ENCODE data around the gene SCNN1A. TPM values are rescaled to one million over a fixed set of nuclear protein-coding genes. Genes with fewer than 3 reads are reported as not detected.

SCNN1A gene
- total and polyA plus RNA-seq, 2 of the 4 experiments (the other 2 are of a cell fraction): 0.41 TPM; not detected in 1

DNA sequence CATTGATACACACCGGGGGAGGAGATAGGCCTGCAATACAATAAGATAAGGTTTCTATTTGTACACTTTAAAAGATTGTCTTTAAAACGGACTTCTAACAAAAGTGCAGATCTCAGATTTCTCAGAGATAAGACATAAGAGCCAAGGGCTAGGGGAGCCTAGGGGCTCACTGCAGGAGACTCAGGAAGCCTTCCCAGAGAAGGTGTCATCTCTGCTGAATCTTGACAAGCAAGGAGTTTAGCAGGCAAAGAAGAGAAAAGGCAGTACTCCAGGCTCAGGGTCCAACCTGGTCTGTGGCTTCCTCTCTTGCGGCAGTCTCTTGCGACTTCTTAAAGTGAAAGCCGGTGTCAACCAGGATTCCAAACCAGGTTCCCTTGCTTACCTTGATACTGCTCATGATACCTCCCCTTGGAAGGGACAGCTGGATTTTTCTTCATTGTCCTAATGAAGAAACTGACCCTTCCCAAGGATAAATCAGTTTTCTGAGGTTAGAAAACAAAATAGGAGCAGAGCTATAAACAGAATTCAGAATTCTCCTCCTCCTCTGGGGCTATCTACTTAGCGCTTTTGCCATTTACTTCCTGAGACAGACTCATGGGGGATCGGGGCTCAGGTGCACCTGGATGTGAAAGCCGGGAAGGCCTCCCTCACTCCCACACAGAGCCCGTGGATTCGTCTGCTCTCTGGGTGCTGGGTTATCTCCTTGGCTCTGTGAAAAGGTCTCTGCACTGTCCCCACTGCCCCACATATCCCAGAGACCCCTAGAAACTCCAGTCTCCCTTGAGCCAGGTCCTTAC is 1.7 kb upstream of the SCNN1A start:
- WGBS, 2 experiments (ENCODE audit: extremely low coverage in 2 of 2, insufficient read length in 1 of 2): no CpG with 5 or more reads among the region's 10 CpGs
- H3K14ac ChIP-seq (replicated peaks; ENCODE audit: low read depth, low read length): peak overlapping the region; percentile 92
- H2BK20ac ChIP-seq (ENCODE audit: low read depth, low read length): peak overlapping the region; percentile 36
- ChIA-PET CTCF (no interaction called here), POLR2A (ENCODE audit: unreplicated experiment) (no interaction called here)
- H2BK5ac ChIP-seq (ENCODE audit: low read depth, low read length, poor library complexity, severe bottlenecking): peak overlapping the region; percentile 22
- no peak overlapping the region for H3K4me2 ChIP-seq (ENCODE audit: low read depth, low read length)
- H3K27ac ChIP-seq (ENCODE audit: insufficient read depth, low read length): peak overlapping the region; percentile 61; the same call in 1 of the 2 replicates
- H4K5ac ChIP-seq (ENCODE audit: low read depth, low read length): peak overlapping the region; percentile 89
- H3K79me1 ChIP-seq (ENCODE audit: low read depth in 1 of 2, low read length in 2 of 2): no peaks in the 10 kb centered on the region; a peak in 1 of 4 replicates
- H2BK15ac ChIP-seq (ENCODE audit: low read depth, low read length): peak overlapping the region; percentile 90; the same call in 2 of the 3 replicates
- peak overlapping the region; percentile 93 for H3K4ac ChIP-seq (ENCODE audit: low read depth, low read length)
- H3K56ac ChIP-seq (ENCODE audit: extremely low read depth, insufficient read depth, low read length): peak overlapping the region; percentile 28; the same call in 1 of the 2 replicates
- in situ Hi-C loops (cut with MboI; ENCODE audit: low sequenced_read_pairs) (no loop called here), intact Hi-C loops (cut with micrococcal nuclease) (no loop called here), dilution Hi-C loops (cut with HindIII; ENCODE audit: low sequenced_read_pairs, unreplicated experiment) (no loop called here)
- peak overlapping the region; percentile 25 for H3K9ac ChIP-seq (ENCODE audit: low read depth, low read length)
- H2AK9ac ChIP-seq (replicated peaks; ENCODE audit: low read depth, low read length, poor library complexity): peak overlapping the region; percentile 84
- H3K23ac ChIP-seq (ENCODE audit: low read depth, low read length): peak overlapping the region; percentile 74; the same call in 1 of the 2 replicates
- no peaks in the 10 kb centered on the region for H3K36me3 ChIP-seq (ENCODE audit: control insufficient read depth, insufficient read depth, low read length)
- no peak overlapping the region for H3K4me3 ChIP-seq (ENCODE audit: insufficient read depth, low read depth, low read length)
- H2BK120ac ChIP-seq (ENCODE audit: low read depth, low read length): peak overlapping the region; percentile 97
- H3K4me1 ChIP-seq (ENCODE audit: control insufficient read depth, insufficient read depth, low read length): peaks cover 22% of the 10 kb centered on the region
- no peak for DNase-seq
- H4K8ac ChIP-seq (ENCODE audit: low read depth in 2 of 2, low read length in 2 of 2): peak overlapping the region; percentile 77 to 97
- no peaks in the 10 kb centered on the region for H3K9me3 ChIP-seq (ENCODE audit: control insufficient read depth, insufficient read depth, low read length)
- H3K27me3 ChIP-seq (ENCODE audit: control insufficient read depth, insufficient read depth, low read length): no peaks in the 10 kb centered on the region
- ATAC-seq (ENCODE audit: low read depth): no peak
- peak overlapping the region; percentile 86 for H4K91ac ChIP-seq (ENCODE audit: insufficient read depth, low read depth, low read length)
- H2AFZ ChIP-seq (replicated peaks; ENCODE audit: low read length, poor library complexity): peak overlapping the region; percentile 69
- H2AK5ac ChIP-seq (ENCODE audit: low read depth, low read length): peak overlapping the region; percentile 57
- H3K9me1 ChIP-seq (ENCODE audit: insufficient read depth, low read length): peaks cover 11% of the 10 kb centered on the region; the same call in 1 of the 2 replicates
- H3K18ac ChIP-seq (ENCODE audit: low read depth, low read length): peak overlapping the region; percentile 88
- no TSS peak for BruUV-seq (replicated peaks)
- no peaks in the 10 kb centered on the region for H4K20me1 ChIP-seq (ENCODE audit: insufficient read depth, low read length)
- TF ChIP-seq MAZ (IDR thresholded peaks at IDR 0.05; ENCODE audit: borderline replicate concordance, low read depth, low read length): no peak
- TF ChIP-seq, protein P1, sequence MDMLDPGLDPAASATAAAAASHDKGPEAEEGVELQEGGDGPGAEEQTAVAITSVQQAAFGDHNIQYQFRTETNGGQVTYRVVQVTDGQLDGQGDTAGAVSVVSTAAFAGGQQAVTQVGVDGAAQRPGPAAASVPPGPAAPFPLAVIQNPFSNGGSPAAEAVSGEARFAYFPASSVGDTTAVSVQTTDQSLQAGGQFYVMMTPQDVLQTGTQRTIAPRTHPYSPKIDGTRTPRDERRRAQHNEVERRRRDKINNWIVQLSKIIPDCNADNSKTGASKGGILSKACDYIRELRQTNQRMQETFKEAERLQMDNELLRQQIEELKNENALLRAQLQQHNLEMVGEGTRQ (IDR thresholded peaks at IDR 0.05; ENCODE audit: low read depth, low read length): no peak
- TF ChIP-seq RAD21 (IDR thresholded peaks at IDR 0.05; ENCODE audit: low read length): no peak
- TF ChIP-seq MAFK (IDR thresholded peaks at IDR 0.05; ENCODE audit: low read depth, low read length): no peak
- TF ChIP-seq NFE2L2 (IDR thresholded peaks at IDR 0.05; ENCODE audit: low read depth, low read length): no peak
- TF ChIP-seq SMC3 (IDR thresholded peaks at IDR 0.05; ENCODE audit: low read depth, low read length): no peak
- TF ChIP-seq RCOR1 (IDR thresholded peaks at IDR 0.05; ENCODE audit: insufficient replicate concordance, low read length): no peak
- TF ChIP-seq RFX5 (IDR thresholded peaks at IDR 0.05; ENCODE audit: low read depth, low read length): no peak
- TF ChIP-seq, protein P2, sequence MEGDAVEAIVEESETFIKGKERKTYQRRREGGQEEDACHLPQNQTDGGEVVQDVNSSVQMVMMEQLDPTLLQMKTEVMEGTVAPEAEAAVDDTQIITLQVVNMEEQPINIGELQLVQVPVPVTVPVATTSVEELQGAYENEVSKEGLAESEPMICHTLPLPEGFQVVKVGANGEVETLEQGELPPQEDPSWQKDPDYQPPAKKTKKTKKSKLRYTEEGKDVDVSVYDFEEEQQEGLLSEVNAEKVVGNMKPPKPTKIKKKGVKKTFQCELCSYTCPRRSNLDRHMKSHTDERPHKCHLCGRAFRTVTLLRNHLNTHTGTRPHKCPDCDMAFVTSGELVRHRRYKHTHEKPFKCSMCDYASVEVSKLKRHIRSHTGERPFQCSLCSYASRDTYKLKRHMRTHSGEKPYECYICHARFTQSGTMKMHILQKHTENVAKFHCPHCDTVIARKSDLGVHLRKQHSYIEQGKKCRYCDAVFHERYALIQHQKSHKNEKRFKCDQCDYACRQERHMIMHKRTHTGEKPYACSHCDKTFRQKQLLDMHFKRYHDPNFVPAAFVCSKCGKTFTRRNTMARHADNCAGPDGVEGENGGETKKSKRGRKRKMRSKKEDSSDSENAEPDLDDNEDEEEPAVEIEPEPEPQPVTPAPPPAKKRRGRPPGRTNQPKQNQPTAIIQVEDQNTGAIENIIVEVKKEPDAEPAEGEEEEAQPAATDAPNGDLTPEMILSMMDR (conservative IDR thresholded peaks at IDR 0.05; ENCODE audit: low read depth, low read length): no peak
- no peak for TF ChIP-seq POLR2A (IDR thresholded peaks at IDR 0.05; ENCODE audit: low read depth, low read length)
- TF ChIP-seq BHLHE40 (IDR thresholded peaks at IDR 0.05; ENCODE audit: low read depth, low read length): no peak
- TF ChIP-seq ELK1 (IDR thresholded peaks at IDR 0.05; ENCODE audit: borderline replicate concordance, low read depth, low read length): no peak
- no peak for TF ChIP-seq CEBPB (IDR thresholded peaks at IDR 0.05; ENCODE audit: low read depth, low read length)
- no peak for TF ChIP-seq FOS (IDR thresholded peaks at IDR 0.05; ENCODE audit: low read depth, low read length)
- no peak for TF ChIP-seq CHD1 (IDR thresholded peaks at IDR 0.05; ENCODE audit: low read depth, low read length)

Data from IMR-90 (cell line).